Lung (tissue), 12 donors: ENCODE data around the gene AAGAB. TPM values are rescaled to one million over a fixed set of nuclear protein-coding genes. Genes with fewer than 3 reads are reported as not detected.
"Not testable (repeated sequence)": the region's sequence is repeated elsewhere in the genome, so short reads cannot be mapped to it uniquely, and the experiment has no call there.

Source experiments
- ATAC-seq: fragments of 200-7000 bp; cut with Tn5 transposase; one replicate; pipeline ENCODE4 v1.9.1; 2020; ENCODE audit warnings: moderate number of reproducible peaks; ENCODE audit not compliant: insufficient read depth, low FRiP score
- DNase-seq, 3 donors: peaks; one replicate each; pipeline ENCODE4 v3.0.0-alpha.2; 2013 to 2017
- H3K27ac ChIP-seq, 2 donors: one replicate each; pipeline ENCODE4 v1.5.1; 2013; ENCODE audit warnings: mild to moderate bottlenecking in 2 of 2, moderate library complexity in 2 of 2, control low read depth in 1 of 2, inconsistent platforms in 1 of 2, low read depth in 1 of 2, low read length in 1 of 2
- H3K27me3 ChIP-seq, 3 donors: one replicate each; pipeline ENCODE4 v1.5.1; 2013; ENCODE audit warnings: low read length in 2 of 3; ENCODE audit not compliant: control insufficient read depth in 3 of 3, insufficient read depth in 3 of 3
- H3K36me3 ChIP-seq, 4 donors: one replicate each; pipeline ENCODE4 v1.5.1; 2013; ENCODE audit warnings: low read length in 4 of 4, mild to moderate bottlenecking in 1 of 4, moderate library complexity in 1 of 4; ENCODE audit not compliant: control insufficient read depth in 4 of 4, insufficient read depth in 4 of 4
- H3K4me1 ChIP-seq, 5 donors: one replicate each; pipeline ENCODE4 v1.5.1; 2013; ENCODE audit warnings: low read length in 5 of 5, mild to moderate bottlenecking in 2 of 5, moderate library complexity in 1 of 5; ENCODE audit not compliant: control insufficient read depth in 5 of 5, insufficient read depth in 5 of 5
- H3K4me3 ChIP-seq: one replicate; pipeline ENCODE4 v1.5.1; 2013; ENCODE audit warnings: mild to moderate bottlenecking, control low read depth, moderate library complexity
- H3K9ac ChIP-seq, 2 donors: one replicate each; pipeline ENCODE4 v1.5.1; 2013; ENCODE audit warnings: low read length in 2 of 2, control low read depth in 1 of 2; ENCODE audit not compliant: insufficient read depth in 1 of 2
- H3K9me3 ChIP-seq, 4 donors: one replicate each; pipeline ENCODE4 v1.5.1; 2013; ENCODE audit warnings: low read length in 3 of 4, mild to moderate bottlenecking in 1 of 4, moderate library complexity in 1 of 4; ENCODE audit not compliant: control insufficient read depth in 4 of 4, insufficient read depth in 3 of 4
- WGBS, 2 donors: extraction: QIAGEN DNeasy Blood & Tissue Kit; methylation state at CpG; one replicate each; pipeline ENCODE4 v1.1.7; 2013; 5-methylcytosine and 5-hydroxymethylcytosine counted together
- polyA plus RNA-seq, 2 donors: library from polyadenylated mRNA; stranded (reverse); fragments of 200-250 nt; gene quantifications; one replicate each; pipeline ENCODE4 v1.2.1, GENCODE V29; 2013
- total RNA-seq, 2 donors: library from RNA; depleted of rRNA in 1 of 2; stranded (reverse); fragments of >200 nt in 1 of 2; gene quantifications; one replicate each; pipeline ENCODE4 v1.2.1, GENCODE V29; 2014 to 2021
- TF ChIP-seq, protein P1 (sequence below): IDR thresholded peaks from 2 replicates; pipeline ENCODE4 v1.5.1; 2012; ENCODE audit warnings: mild to moderate bottlenecking; ENCODE audit errors: control extremely low read depth, extremely low read depth
- donor health status: control.
- donor health status: control.
- donor health status: Bipolar disorder and iron deficiency.
- donor health status: healthy.
- donor health status: DM: yes; HTN: yes; CAD: no.

Gene AAGAB
- total and polyA plus RNA-seq, 4 donors = 11.5 to 34.5 (median 26.4) TPM

DNA sequence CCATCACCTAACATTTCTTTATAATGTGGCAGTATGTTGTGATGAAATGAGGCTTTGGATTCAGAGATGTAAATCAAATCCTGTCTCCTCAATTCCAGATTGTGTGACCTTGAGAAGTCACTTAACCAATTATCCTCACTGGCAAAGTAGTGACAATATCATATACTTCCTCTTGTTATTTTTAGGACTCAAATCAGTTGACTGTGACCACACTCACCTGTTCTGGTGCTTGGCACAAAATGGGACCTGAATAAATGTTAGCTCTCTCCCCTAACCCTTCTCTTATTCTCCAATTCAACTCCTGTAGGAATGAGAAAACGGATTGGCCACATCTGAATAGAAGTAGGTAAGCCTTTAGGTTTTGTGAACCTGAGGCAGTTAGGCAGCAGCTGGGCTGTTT is 42.2 kb upstream of the AAGAB start:
- ATAC-seq = no peak
- no peaks in the 10 kb centered on the region for H3K27me3 ChIP-seq
- no peaks in the 10 kb centered on the region for H3K9me3 ChIP-seq
- TF ChIP-seq, protein P1, sequence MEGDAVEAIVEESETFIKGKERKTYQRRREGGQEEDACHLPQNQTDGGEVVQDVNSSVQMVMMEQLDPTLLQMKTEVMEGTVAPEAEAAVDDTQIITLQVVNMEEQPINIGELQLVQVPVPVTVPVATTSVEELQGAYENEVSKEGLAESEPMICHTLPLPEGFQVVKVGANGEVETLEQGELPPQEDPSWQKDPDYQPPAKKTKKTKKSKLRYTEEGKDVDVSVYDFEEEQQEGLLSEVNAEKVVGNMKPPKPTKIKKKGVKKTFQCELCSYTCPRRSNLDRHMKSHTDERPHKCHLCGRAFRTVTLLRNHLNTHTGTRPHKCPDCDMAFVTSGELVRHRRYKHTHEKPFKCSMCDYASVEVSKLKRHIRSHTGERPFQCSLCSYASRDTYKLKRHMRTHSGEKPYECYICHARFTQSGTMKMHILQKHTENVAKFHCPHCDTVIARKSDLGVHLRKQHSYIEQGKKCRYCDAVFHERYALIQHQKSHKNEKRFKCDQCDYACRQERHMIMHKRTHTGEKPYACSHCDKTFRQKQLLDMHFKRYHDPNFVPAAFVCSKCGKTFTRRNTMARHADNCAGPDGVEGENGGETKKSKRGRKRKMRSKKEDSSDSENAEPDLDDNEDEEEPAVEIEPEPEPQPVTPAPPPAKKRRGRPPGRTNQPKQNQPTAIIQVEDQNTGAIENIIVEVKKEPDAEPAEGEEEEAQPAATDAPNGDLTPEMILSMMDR = no peak
- no peak overlapping the region for H3K4me3 ChIP-seq
- no peaks in the 10 kb centered on the region for H3K4me1 ChIP-seq
- DNase-seq = no peak
- H3K9ac ChIP-seq = no peak overlapping the region
- H3K36me3 ChIP-seq = no peaks in the 10 kb centered on the region
- no peak overlapping the region for H3K27ac ChIP-seq
- WGBS, 2 donors = 82 to 86% methylated on average over 1 of the region's 1 CpG

DNA sequence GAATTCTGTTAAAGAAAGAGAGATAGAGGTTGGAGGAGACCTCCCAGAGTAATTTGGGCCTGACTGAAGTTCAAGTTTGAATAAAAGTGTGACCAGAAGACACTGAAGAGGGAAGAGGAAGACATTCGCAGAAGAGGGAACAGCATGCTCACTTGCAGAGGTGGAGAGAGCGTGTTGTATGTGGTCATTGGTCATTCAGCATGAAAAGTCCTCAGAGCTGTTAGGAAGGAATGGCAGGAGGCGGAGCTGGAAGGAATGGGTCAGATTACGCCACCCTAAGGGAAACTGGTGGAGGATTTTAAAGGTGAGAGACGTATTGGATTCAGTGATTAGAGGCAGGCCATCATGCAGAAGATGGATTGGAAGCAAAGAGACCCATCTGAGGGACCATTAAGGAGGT is 41.7 kb upstream of the AAGAB start:
- no peaks in the 10 kb centered on the region for H3K36me3 ChIP-seq
- no peaks in the 10 kb centered on the region for H3K9me3 ChIP-seq
- WGBS, 2 donors = 90 to 91% methylated on average over 5 of the region's 5 CpGs
- no peak for DNase-seq
- no peak overlapping the region for H3K9ac ChIP-seq
- ATAC-seq = no peak
- H3K27me3 ChIP-seq = no peaks in the 10 kb centered on the region
- H3K4me1 ChIP-seq = no peaks in the 10 kb centered on the region
- H3K4me3 ChIP-seq = no peak overlapping the region
- H3K27ac ChIP-seq = no peak overlapping the region
- TF ChIP-seq, protein P1 = no peak

DNA sequence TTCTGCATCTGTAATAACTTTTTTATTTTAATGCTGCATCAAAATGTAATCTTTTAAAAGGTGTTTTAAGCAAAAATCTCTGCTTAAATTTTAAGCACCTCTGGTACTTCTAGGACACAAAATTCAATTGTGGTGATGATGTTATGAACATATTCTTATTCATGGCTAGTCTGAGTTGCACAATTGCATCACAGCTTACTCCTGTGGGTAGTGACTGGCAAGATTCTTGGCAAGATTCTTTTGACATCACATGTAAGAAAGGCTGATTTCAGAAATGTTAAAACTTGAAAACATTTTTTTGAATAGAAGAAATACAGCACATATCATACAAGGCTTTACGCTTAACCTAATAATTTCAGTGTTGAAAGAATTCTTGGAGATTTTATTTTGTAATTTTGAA is 35.9 kb upstream of the AAGAB start:
- Histone ChIP-seq H3K27me3 (no peaks in the 10 kb centered on the region), H3K27ac (no peak overlapping the region), H3K4me3 (no peak overlapping the region), H3K9ac (no peak overlapping the region), H3K9me3 (peaks cover 0 to 4% (median under 1%) of the 10 kb centered on the region in 4 donors), H3K4me1 (no peaks in the 10 kb centered on the region), H3K36me3 (no peaks in the 10 kb centered on the region)
- TF ChIP-seq, protein P1 = no peak
- DNase-seq = no peak
- no peak for ATAC-seq
- 98 to 99% methylated on average over 1 of the region's 1 CpG for WGBS, 2 donors

DNA sequence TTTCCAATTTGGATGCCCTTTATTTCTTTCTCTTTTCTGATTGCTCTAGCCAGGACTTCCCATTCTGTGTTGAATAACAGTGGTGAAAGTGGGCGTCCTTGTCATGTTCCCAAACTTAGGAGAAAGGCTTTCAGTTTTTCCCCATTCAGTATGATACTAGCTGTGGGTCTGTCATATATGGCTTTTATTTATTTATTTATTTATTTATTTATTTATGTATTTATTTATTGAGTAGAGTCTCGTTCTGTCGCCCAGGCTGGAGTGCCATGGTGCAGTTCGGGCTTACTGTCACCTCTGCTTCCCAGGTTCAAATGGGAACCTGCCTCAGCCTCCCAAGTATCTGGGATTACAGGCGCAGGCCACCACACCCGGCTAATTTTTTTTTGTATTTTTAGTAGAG is 31.9 kb upstream of the AAGAB start:
- not testable (repeated sequence) for ATAC-seq, H3K27ac ChIP-seq, DNase-seq, H3K27me3 ChIP-seq, H3K4me1 ChIP-seq, H3K9me3 ChIP-seq, H3K36me3 ChIP-seq, H3K4me3 ChIP-seq, H3K9ac ChIP-seq
- WGBS, 2 donors = 78 to 97% methylated on average over 6 of the region's 6 CpGs

DNA sequence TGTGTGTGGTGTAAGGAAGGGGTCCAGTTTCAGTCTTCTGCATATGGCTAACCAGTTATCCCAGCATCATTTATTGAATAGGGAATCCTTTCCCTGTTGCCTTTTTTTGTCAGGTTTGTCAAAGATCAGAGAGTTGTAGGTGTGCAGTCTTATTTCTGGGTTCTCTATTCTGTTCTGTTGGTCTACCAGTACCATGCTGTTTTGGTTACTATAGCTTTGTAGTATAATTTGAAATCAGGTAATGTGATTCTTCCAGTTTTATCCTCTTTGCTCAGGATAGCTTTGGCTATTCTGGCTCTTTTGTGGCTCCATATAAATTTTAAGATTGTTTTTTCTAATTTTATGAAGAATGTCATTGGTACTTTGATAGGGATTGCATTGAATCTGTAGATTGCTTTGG is 31.2 kb upstream of the AAGAB start:
- not testable (repeated sequence) for H3K36me3 ChIP-seq, H3K9me3 ChIP-seq, DNase-seq, H3K27me3 ChIP-seq, H3K27ac ChIP-seq, H3K9ac ChIP-seq, ATAC-seq, H3K4me3 ChIP-seq, H3K4me1 ChIP-seq
